Activated naive CD8-positive, alpha-beta T cell treated with anti-CD3 and anti-CD28 coated beads, Interleukin-2, amount 50 U/mL, for 24 hours (primary cell): ENCODE results near the gene RAD51B.
"Not testable (repeated sequence)": the region's sequence is repeated elsewhere in the genome, so short reads cannot be mapped to it uniquely, and the experiment has no call there.

Source experiments
- ATAC-seq: fragments of 150-1000 bp; cut with Tn5 transposase; one replicate; pipeline ENCODE4 v1.10.0; 2021
- DNase-seq: peaks from one replicate; pipeline ENCODE4 v3.0.0; 2021
- H3K27ac Mint-ChIP-seq: one replicate; pipeline ENCODE4 v1.8.0; 2021; ENCODE audit warnings: mild to moderate bottlenecking, mixed read lengths
- H3K27me3 Mint-ChIP-seq: one replicate; pipeline ENCODE4 v1.8.0; 2021; ENCODE audit warnings: mixed read lengths
- H3K36me3 Mint-ChIP-seq: one replicate; pipeline ENCODE4 v1.8.0; 2021; ENCODE audit warnings: low read depth, mixed read lengths
- H3K4me1 Mint-ChIP-seq: one replicate; pipeline ENCODE4 v1.8.0; 2021; ENCODE audit warnings: mixed read lengths
- H3K4me3 Mint-ChIP-seq: one replicate; pipeline ENCODE4 v1.8.0; 2021; ENCODE audit warnings: mild to moderate bottlenecking, moderate library complexity, mixed read lengths
- H3K9me3 Mint-ChIP-seq: one replicate; pipeline ENCODE4 v1.8.0; 2021; ENCODE audit warnings: mixed read lengths

RAD51B gene

GRCh38 chr14:68079941-68080697 lies 260.5 kb downstream of the RAD51B start:
- no peak overlapping the region for H3K4me3 Mint-ChIP-seq
- no peak for ATAC-seq

DNA sequence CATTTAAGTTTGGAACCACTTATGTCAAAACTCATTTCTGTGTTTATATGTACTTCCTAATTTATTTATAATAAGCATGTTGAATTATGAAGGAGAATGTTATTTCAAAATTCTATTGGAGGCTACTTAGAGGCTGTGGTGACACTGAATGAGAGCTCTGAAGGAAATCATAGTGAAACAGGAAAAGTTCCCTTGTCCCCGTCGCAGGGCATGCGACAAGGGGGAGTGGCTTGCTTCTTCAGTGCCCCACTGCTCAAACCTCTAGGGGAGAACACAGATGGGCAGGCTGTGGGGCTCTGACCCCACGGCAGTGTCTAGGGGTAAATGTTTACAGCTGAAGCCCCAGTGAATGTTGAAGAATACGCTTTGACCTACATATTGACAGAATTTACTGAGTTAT lies 261.9 kb downstream of the RAD51B start:
- Mint-ChIP-seq H3K4me1 (peaks cover 4% of the 10 kb centered on the region), H3K36me3 (no peaks in the 10 kb centered on the region), H3K9me3 (no peaks in the 10 kb centered on the region), H3K27ac (no peak overlapping the region), H3K27me3 (no peaks in the 10 kb centered on the region), H3K4me3 (no peak overlapping the region)
- no peak for DNase-seq
- no peak for ATAC-seq

More at GRCh38 chr14:68079941-68080697, 260.5 kb downstream of the RAD51B start:
- no peaks in the 10 kb centered on the region for H3K27me3 Mint-ChIP-seq
- H3K9me3 Mint-ChIP-seq = no peaks in the 10 kb centered on the region
- no peaks in the 10 kb centered on the region for H3K4me1 Mint-ChIP-seq
- H3K27ac Mint-ChIP-seq = no peak overlapping the region
- H3K36me3 Mint-ChIP-seq = no peaks in the 10 kb centered on the region
- DNase-seq = no peak

DNA sequence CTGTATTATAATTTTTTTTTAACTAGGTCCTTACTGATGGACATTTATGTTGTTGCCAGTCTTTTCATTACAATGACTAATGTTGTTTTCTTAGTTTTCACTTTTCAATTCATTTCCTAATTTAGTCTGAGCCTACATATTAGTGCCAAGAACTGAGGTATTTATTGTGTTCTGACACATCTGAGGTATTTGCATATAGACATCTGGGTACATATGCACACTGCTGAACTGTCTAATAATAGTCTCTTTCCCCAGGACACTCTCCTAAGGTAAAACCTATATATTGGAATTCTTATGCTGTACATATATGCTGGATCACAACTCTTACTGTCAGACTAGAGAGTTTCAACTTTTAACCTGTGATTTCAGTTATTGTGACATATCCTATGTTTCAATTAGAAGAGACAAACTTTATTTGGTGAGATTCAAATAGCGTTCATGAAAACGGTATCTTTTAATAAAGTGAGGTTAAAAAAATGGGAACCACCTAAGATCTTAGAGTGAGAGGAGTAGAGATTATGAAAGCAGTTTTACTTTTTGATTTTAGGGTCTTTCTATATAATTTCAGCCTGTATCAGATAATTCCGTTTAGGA lies 263.2 kb downstream of the RAD51B start:
- DNase-seq = no peak
- Mint-ChIP-seq H3K27ac (no peak overlapping the region), H3K4me3 (no peak overlapping the region), H3K4me1 (peaks cover 4% of the 10 kb centered on the region), H3K9me3 (no peaks in the 10 kb centered on the region), H3K27me3 (no peaks in the 10 kb centered on the region), H3K36me3 (no peaks in the 10 kb centered on the region)
- ATAC-seq = no peak

DNA sequence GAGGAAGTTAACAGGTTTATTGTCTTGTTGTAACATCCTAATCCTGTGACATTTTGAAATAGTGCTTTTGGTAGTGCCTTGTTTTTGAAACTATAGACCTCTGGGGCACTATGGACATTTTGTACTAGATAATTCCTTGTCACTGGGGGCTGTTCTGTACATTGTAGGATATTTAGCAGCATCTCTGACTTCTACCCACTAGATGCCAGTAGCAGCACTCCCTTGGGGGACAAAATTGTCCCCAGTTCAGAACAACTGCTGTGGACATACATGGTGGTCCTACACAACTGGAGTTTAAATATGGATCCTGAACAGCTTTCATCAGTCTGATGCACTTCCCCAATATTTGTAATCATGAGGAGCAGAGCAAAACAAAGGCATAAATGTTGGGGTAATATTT lies 264.7 kb downstream of the RAD51B start:
- H3K36me3 Mint-ChIP-seq = no peaks in the 10 kb centered on the region
- H3K9me3 Mint-ChIP-seq = no peaks in the 10 kb centered on the region
- DNase-seq = no peak
- H3K27me3 Mint-ChIP-seq = no peaks in the 10 kb centered on the region
- peaks cover 17% of the 10 kb centered on the region for H3K4me1 Mint-ChIP-seq
- no peak overlapping the region for H3K4me3 Mint-ChIP-seq
- H3K27ac Mint-ChIP-seq = no peak overlapping the region
- no peak for ATAC-seq

DNA sequence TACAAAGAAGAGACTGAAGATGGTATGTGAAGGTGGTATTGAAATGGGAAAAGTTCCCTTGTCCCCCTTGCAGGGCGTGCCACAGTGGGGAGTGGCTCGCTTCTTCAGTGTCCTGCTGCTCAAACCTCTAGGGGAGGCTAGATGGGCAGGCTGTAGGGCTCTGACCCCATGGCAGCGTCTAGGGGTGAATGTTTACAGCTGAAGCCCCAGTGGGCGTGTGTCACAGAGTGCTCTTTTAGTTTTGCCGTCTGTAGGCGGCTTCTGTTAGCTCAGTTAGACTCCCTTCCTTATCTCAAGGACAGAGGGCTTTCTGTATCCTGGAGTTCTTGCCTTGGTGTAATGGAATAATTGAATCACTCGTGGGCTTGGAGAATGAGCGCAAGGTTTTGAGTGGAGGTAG lies 266.2 kb downstream of the RAD51B start:
- Mint-ChIP-seq H3K9me3 (no peaks in the 10 kb centered on the region), H3K4me3 (no peak overlapping the region), H3K36me3 (no peaks in the 10 kb centered on the region), H3K27me3 (no peaks in the 10 kb centered on the region), H3K27ac (no peak overlapping the region), H3K4me1 (peaks cover 18% of the 10 kb centered on the region)
- ATAC-seq (no peak), DNase-seq (no peak)

DNA sequence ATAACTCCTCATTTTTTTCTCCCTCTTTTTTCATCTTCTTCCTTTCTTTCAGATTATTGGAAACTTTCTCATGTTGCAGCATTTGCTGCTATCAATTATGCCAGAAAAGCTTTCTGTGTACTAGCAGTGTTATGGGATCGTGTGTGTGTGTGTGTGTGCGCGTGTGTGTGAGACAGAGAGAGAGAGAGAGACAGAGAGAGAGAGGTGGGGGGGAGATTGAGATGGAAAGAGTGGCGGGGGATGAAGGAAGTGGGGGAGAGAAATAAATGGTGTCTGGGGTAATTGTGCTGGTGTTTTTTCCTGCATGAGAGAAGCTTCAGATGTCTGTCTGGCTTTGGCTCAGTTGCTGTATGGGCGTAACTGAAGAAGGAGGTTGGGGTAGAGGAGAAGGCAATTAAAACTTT lies 268.9 kb downstream of the RAD51B start:
- no peaks in the 10 kb centered on the region for H3K9me3 Mint-ChIP-seq
- DNase-seq = no peak
- no peak overlapping the region for H3K4me3 Mint-ChIP-seq
- no peak overlapping the region for H3K27ac Mint-ChIP-seq
- no peaks in the 10 kb centered on the region for H3K27me3 Mint-ChIP-seq
- peaks cover 18% of the 10 kb centered on the region for H3K4me1 Mint-ChIP-seq
- peaks cover 2% of the 10 kb centered on the region for H3K36me3 Mint-ChIP-seq
- no peak for ATAC-seq

- Mint-ChIP-seq H3K27me3 (no peaks in the 10 kb centered on the region), H3K4me1 (peaks cover 19% of the 10 kb centered on the region), H3K27ac (no peak overlapping the region), H3K9me3 (no peaks in the 10 kb centered on the region), H3K4me3 (no peak overlapping the region), H3K36me3 (peaks cover 2% of the 10 kb centered on the region)
- DNase-seq (no peak), ATAC-seq (no peak)
Observed at GRCh38 chr14:68089146-68089731, 269.7 kb downstream of the RAD51B start.

DNA sequence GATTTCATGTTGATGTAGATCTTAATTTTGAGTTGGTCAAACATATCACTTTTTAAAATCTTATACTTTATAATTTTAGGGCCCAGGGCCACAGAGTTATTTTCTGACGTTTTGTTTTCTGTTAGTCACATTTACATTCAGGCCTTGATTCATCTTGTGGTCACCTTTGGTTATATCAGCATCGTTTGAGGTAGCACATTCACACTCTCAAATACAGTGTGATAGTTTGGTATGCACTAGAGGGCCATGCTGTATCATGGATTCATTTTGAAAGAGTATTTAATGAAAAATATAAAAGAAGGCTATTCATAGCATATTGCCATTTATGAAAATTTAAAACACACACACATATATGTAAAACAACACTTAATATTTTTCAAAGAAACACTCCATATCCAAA lies 274.6 kb downstream of the RAD51B start:
- ATAC-seq (no peak), DNase-seq (no peak)
- Mint-ChIP-seq H3K36me3 (peaks cover 11% of the 10 kb centered on the region), H3K4me1 (peaks cover 6% of the 10 kb centered on the region), H3K27ac (no peak overlapping the region), H3K27me3 (no peaks in the 10 kb centered on the region), H3K4me3 (no peak overlapping the region), H3K9me3 (peaks cover 15% of the 10 kb centered on the region)

GRCh38 chr14:68094752-68095151 lies 275.2 kb downstream of the RAD51B start:
- Mint-ChIP-seq H3K27me3 (no peaks in the 10 kb centered on the region), H3K4me1 (peaks cover 4% of the 10 kb centered on the region), H3K27ac (no peak overlapping the region), H3K36me3 (peaks cover 12% of the 10 kb centered on the region), H3K4me3 (no peak overlapping the region), H3K9me3 (peaks cover 18% of the 10 kb centered on the region)
- no peak for ATAC-seq
- no peak for DNase-seq

- DNase-seq (no peak), ATAC-seq (no peak)
- no peaks in the 10 kb centered on the region for H3K27me3 Mint-ChIP-seq
- no peak overlapping the region for H3K27ac Mint-ChIP-seq
- peaks cover 4% of the 10 kb centered on the region for H3K4me1 Mint-ChIP-seq
- no peak overlapping the region for H3K4me3 Mint-ChIP-seq
- H3K36me3 Mint-ChIP-seq = peaks cover 33% of the 10 kb centered on the region
- H3K9me3 Mint-ChIP-seq = peaks cover 43% of the 10 kb centered on the region
Observed at GRCh38 chr14:68097727-68098126, 278.1 kb downstream of the RAD51B start.

GRCh38 chr14:68098834-68099233 lies 279.3 kb downstream of the RAD51B start:
- no peak overlapping the region for H3K27ac Mint-ChIP-seq
- peaks cover 44% of the 10 kb centered on the region for H3K9me3 Mint-ChIP-seq
- H3K4me1 Mint-ChIP-seq = peaks cover 4% of the 10 kb centered on the region
- peaks cover 34% of the 10 kb centered on the region for H3K36me3 Mint-ChIP-seq
- no peak for ATAC-seq
- H3K4me3 Mint-ChIP-seq = no peak overlapping the region
- no peaks in the 10 kb centered on the region for H3K27me3 Mint-ChIP-seq
- no peak for DNase-seq

DNA sequence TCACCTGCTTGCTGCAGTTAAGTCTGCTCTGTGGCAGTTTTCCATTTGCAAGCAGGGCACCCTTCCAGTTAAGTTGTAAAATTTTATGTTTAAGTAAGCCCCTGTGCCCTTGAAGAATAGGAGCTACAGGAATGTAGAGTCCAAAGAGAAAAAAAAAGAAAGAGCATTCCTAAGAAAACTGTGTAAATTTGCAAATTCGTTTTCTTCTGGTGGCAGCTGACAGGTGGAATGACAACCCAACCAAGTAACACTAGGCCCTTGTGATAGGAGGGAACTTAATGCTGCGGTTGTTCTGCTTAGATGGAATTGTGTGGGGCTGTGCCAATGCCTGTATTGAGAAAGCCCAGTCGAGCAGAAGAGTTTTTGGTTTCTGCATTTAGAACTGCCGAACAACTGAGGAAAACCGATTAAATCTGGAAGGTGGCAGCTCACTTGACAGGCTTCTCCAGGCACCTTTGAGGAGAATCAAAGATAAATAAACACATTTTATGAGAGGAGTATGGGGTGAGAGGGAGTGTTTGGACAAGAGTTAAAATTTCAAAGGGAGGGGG lies 280.0 kb downstream of the RAD51B start:
- no peak overlapping the region for H3K27ac Mint-ChIP-seq
- ATAC-seq (no peak), DNase-seq (no peak)
- no peaks in the 10 kb centered on the region for H3K4me1 Mint-ChIP-seq
- H3K27me3 Mint-ChIP-seq = no peaks in the 10 kb centered on the region
- peaks cover 44% of the 10 kb centered on the region for H3K9me3 Mint-ChIP-seq
- H3K36me3 Mint-ChIP-seq = peaks cover 34% of the 10 kb centered on the region
- no peak overlapping the region for H3K4me3 Mint-ChIP-seq

DNA sequence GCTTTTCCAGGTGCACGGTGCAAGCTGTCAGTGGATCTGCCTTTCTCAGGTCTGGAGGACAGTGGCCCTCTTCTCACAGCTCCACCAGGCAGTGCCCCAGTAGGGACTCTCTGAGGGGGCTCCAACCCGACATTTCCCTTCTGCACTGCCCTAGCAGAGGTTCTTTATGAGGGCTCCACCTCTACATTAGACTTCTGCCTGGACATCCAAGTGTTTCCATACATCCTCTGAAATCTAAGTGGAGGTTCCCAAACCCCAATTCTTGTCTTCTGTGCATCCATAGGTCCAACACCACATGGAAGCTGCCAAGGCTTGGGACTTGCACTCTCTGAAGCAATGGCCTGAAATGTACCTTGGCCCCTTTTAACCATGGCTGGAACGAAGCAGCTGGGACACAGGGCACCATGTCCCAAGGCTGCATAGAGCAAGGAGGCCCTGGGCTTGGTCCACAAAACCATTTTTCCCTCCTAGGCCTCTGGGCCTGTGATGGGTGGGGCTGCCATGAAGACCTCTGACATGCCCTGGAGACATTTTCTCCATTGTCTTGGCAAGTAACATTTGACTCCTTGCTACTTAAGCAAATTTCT lies 282.2 kb downstream of the RAD51B start:
- not testable (repeated sequence) for DNase-seq, H3K27ac Mint-ChIP-seq

GRCh38 chr14:68103853-68104252 lies 284.3 kb downstream of the RAD51B start:
- peaks cover 28% of the 10 kb centered on the region for H3K9me3 Mint-ChIP-seq
- DNase-seq = no peak
- no peak for ATAC-seq
- H3K36me3 Mint-ChIP-seq = peaks cover 25% of the 10 kb centered on the region
- no peak overlapping the region for H3K27ac Mint-ChIP-seq
- H3K4me1 Mint-ChIP-seq = no peaks in the 10 kb centered on the region
- H3K4me3 Mint-ChIP-seq = no peak overlapping the region
- no peaks in the 10 kb centered on the region for H3K27me3 Mint-ChIP-seq

More for the DNA sequence above, 282.2 kb downstream of the RAD51B start:
- Mint-ChIP-seq H3K9me3 (peaks cover 44% of the 10 kb centered on the region), H3K36me3 (peaks cover 34% of the 10 kb centered on the region)
- not testable (repeated sequence) for H3K4me1 Mint-ChIP-seq, H3K27me3 Mint-ChIP-seq, ATAC-seq, H3K4me3 Mint-ChIP-seq

DNA sequence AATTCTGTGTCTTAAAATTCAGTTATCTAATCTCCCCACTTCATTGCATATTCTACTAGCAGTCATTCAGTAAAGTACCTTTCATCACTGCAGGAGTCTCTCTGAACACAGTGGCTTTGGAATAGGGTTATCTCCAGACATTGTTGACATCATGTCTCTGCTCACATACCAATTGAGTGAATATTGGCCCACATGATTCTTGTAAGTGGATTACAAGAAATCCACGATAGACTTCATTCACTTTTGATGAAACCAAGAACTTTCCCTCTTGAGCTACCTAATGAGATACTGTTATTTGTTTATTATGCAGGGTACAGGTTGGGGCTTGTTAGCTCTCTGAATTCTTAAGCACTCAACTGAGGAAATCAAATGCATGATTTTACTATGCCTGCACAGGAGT lies 284.9 kb downstream of the RAD51B start:
- Mint-ChIP-seq H3K4me3 (no peak overlapping the region), H3K9me3 (peaks cover 28% of the 10 kb centered on the region), H3K4me1 (peaks cover 5% of the 10 kb centered on the region), H3K36me3 (peaks cover 25% of the 10 kb centered on the region), H3K27ac (no peak overlapping the region), H3K27me3 (no peaks in the 10 kb centered on the region)
- DNase-seq (no peak), ATAC-seq (no peak)
